A549 (cell line): ENCODE results near the gene LHB. TPM values are rescaled to one million over a fixed set of nuclear protein-coding genes. Genes with fewer than 3 reads are reported as not detected.

Experiments used
- ATAC-seq, 2 experiments: fragments of 200-7000 bp in 1 of 2; fragments of >200 bp in 1 of 2; cut with Nextera tagmentation in 1 of 2; cut with Tn5 transposase in 1 of 2; 3 replicates each; pipeline versions ENCODE4 v1.8.0 to v1.9.1; 2018 to 2020; ENCODE audit warnings: mild to moderate bottlenecking in 1 of 2, moderate library complexity in 1 of 2
- CTCF ChIA-PET: fragments of 300-600 bp; sonication (Branson Sonifier 250); formaldehyde crosslinking; extraction: SDS; loops from one replicate; lab custom pipeline; 2021; ENCODE audit warnings: antibody characterized with exemption, inconsistent platforms; lab: Yijun Ruan, JAX
- POLR2A ChIA-PET: fragments of 350-600 bp; formaldehyde crosslinking; extraction: SDS; loops from one replicate; lab custom pipeline; 2021; ENCODE audit warnings: antibody characterized with exemption, inconsistent platforms; lab: Yijun Ruan, JAX
- DNase-seq, 2 experiments: peaks; one replicate each; pipeline versions ENCODE4 v3.0.0 to v3.0.0-alpha.2; 2011 to 2016; ENCODE audit warnings: low read depth in 1 of 2, low spot score in 1 of 2
- FAIRE-seq: peaks from 2 replicates; lab custom pipeline; 2011; peaks lifted over from hg19 to GRCh38; lab: Jason Lieb, UNC
- H3K27ac ChIP-seq, 2 experiments: fragments of >200 bp; sonication (Bioruptor Twin); formaldehyde crosslinking; 3 replicates each; pipeline ENCODE4 v1.5.1; 2016 to 2017
- H3K4me1 ChIP-seq: fragments of >200 bp; sonication (Bioruptor Twin); formaldehyde crosslinking; 3 replicates; pipeline ENCODE4 v1.6.1; 2016
- H3K4me2 ChIP-seq: fragments of >200 bp; sonication (Bioruptor Twin); formaldehyde crosslinking; 3 replicates; pipeline ENCODE4 v1.6.1; 2016
- H3K4me3 ChIP-seq: fragments of >200 bp; sonication (Bioruptor Twin); formaldehyde crosslinking; 3 replicates; pipeline ENCODE4 v1.5.1; 2016
- H3K9me3 ChIP-seq: fragments of >200 bp; sonication (Bioruptor Twin); formaldehyde crosslinking; 3 replicates; pipeline ENCODE4 v1.6.1; 2016
- BHLHE40 ChIP-seq: IDR thresholded peaks from 2 replicates; pipeline ENCODE4 v1.6.1; 2012; ENCODE audit warnings: low read depth, low read length, inconsistent platforms
- CBX2 ChIP-seq: fragments of 200-600 bp; sonication (generic); IDR thresholded peaks from 2 replicates; pipeline ENCODE4 v1.6.1; 2016; ENCODE audit warnings: low read depth, mild to moderate bottlenecking, borderline replicate concordance
- CEBPB ChIP-seq, 2 experiments: fragments of >200 bp in 1 of 2; sonication (Bioruptor Twin) in 1 of 2; formaldehyde crosslinking in 1 of 2; IDR thresholded peaks; 2 replicates each; pipeline ENCODE4 v1.6.1; 2012 to 2016
- CHD4 ChIP-seq: fragments of 200-600 bp; sonication (generic); IDR thresholded peaks from 2 replicates; pipeline ENCODE4 v1.6.1; 2016; ENCODE audit warnings: antibody characterized with exemption, mild to moderate bottlenecking, borderline replicate concordance
- FOSL2 ChIP-seq, 2 experiments: fragments of 450-650 bp in 1 of 2; fragments of >200 bp in 1 of 2; sonication (Bioruptor Twin) in 1 of 2; formaldehyde crosslinking; IDR thresholded peaks; 2 replicates each; pipeline versions ENCODE4 v1.5.0 to v1.6.1; 2016 to 2020; ENCODE audit warnings: mild to moderate bottlenecking in 1 of 2, moderate library complexity in 1 of 2
- HEYL ChIP-seq: fragments of 250-450 bp; sonication (Bioruptor Pico); IDR thresholded peaks from 2 replicates; pipeline ENCODE4 v1.8.0; 2021; ENCODE audit warnings: mild to moderate bottlenecking, moderate library complexity
- HOXA7 ChIP-seq: fragments of 250-450 bp; sonication (Bioruptor Pico); IDR thresholded peaks from 2 replicates; pipeline ENCODE4 v1.5.0; 2020; ENCODE audit warnings: mild to moderate bottlenecking, moderate library complexity
- JUN ChIP-seq, 2 experiments: fragments of >200 bp; sonication (Bioruptor Twin); formaldehyde crosslinking; IDR thresholded peaks; 2 replicates in 1 of 2; 3 replicates in 1 of 2; pipeline ENCODE4 v1.6.1; 2016 to 2017
- MAZ ChIP-seq: fragments of 150-350 bp; IDR thresholded peaks from 2 replicates; pipeline ENCODE4 v1.6.1; 2014; ENCODE audit warnings: antibody characterized with exemption, low read depth, low read length, borderline replicate concordance
- NPAS2 ChIP-seq: fragments of 250-450 bp; sonication (Bioruptor Pico); IDR thresholded peaks from 2 replicates; pipeline ENCODE4 v1.8.0; 2022; ENCODE audit warnings: mild to moderate bottlenecking, moderate library complexity, borderline replicate concordance
- POLR2AphosphoS2 ChIP-seq: conservative IDR thresholded peaks from 2 replicates; pipeline ENCODE4 v1.6.1; 2012; ENCODE audit warnings: low read length, improper control_type of control experiment, inconsistent platforms
- RAD21 ChIP-seq, 2 experiments: fragments of >200 bp in 1 of 2; sonication (Bioruptor Twin) in 1 of 2; formaldehyde crosslinking in 1 of 2; IDR thresholded peaks in 1 of 2; conservative IDR thresholded peaks in 1 of 2; 2 replicates in 1 of 2; 3 replicates in 1 of 2; pipeline ENCODE4 v1.6.1; 2012 to 2018; ENCODE audit warnings: inconsistent platforms in 1 of 2
- RARB ChIP-seq: fragments of 250-450 bp; sonication (Bioruptor Pico); IDR thresholded peaks from 2 replicates; pipeline ENCODE4 v1.8.0; 2021; ENCODE audit warnings: mild to moderate bottlenecking, moderate library complexity
- REST ChIP-seq: fragments of 200-600 bp; sonication (generic); IDR thresholded peaks from 2 replicates; pipeline ENCODE4 v1.6.1; 2016; ENCODE audit warnings: antibody characterized with exemption, mild to moderate bottlenecking, moderate library complexity
- RNF2 ChIP-seq: fragments of 200-600 bp; sonication (generic); IDR thresholded peaks from 2 replicates; pipeline ENCODE4 v1.6.1; 2016; ENCODE audit warnings: low read depth, mild to moderate bottlenecking, antibody characterized with exemption, moderate library complexity, borderline replicate concordance
- TFCP2L1 ChIP-seq: fragments of 250-450 bp; sonication (Bioruptor Pico); IDR thresholded peaks from 2 replicates; pipeline ENCODE4 v1.5.0; 2021; ENCODE audit warnings: mild to moderate bottlenecking
- TP53 ChIP-seq: fragments of 250-450 bp; sonication (Bioruptor Pico); IDR thresholded peaks from 2 replicates; pipeline ENCODE4 v1.5.0; 2021; ENCODE audit warnings: mild to moderate bottlenecking, moderate library complexity
- ZC3H11A ChIP-seq: fragments of 450-650 bp; IDR thresholded peaks from 2 replicates; pipeline ENCODE4 v1.6.1; 2014; ENCODE audit warnings: antibody characterized with exemption, mild to moderate bottlenecking
- ZSCAN20 ChIP-seq: fragments of 250-450 bp; sonication (Bioruptor Pico); IDR thresholded peaks from 2 replicates; pipeline ENCODE4 v1.8.0; 2022; ENCODE audit warnings: mild to moderate bottlenecking, moderate library complexity
- WGBS: methylation state at CpG from one replicate; pipeline ENCODE4 v1.1.6; 2017; ENCODE audit errors: missing lambda C conversion rate; 5-methylcytosine and 5-hydroxymethylcytosine counted together
- polyA plus RNA-seq, 4 experiments: library from polyadenylated mRNA; depleted of rRNA in 3 of 4; stranded (reverse); fragments of >200 nt; fragmentation: RNase III in 1 of 4; extraction: RNeasy Plus Mini Kit Qiagen cat#74134 plus additional on column Dnase treatment in 1 of 4; gene quantifications; 2 replicates in 3 of 4; 3 replicates in 1 of 4; pipeline ENCODE4 v1.2.3, GENCODE V29; 2011 to 2017
- TF ChIP-seq, protein P1 (sequence below): fragments of >200 bp; sonication (Bioruptor Twin); formaldehyde crosslinking; IDR thresholded peaks from 3 replicates; pipeline ENCODE4 v1.5.1; 2016
- TF ChIP-seq, protein P2 (sequence below): fragments of >200 bp; sonication (Bioruptor Twin); formaldehyde crosslinking; IDR thresholded peaks from 3 replicates; pipeline ENCODE4 v1.6.1; 2016

LHB gene
- polyA plus RNA-seq, 2 of the 4 experiments (the other 2 are of a cell fraction) = 0.22 TPM; not detected in 1

DNA sequence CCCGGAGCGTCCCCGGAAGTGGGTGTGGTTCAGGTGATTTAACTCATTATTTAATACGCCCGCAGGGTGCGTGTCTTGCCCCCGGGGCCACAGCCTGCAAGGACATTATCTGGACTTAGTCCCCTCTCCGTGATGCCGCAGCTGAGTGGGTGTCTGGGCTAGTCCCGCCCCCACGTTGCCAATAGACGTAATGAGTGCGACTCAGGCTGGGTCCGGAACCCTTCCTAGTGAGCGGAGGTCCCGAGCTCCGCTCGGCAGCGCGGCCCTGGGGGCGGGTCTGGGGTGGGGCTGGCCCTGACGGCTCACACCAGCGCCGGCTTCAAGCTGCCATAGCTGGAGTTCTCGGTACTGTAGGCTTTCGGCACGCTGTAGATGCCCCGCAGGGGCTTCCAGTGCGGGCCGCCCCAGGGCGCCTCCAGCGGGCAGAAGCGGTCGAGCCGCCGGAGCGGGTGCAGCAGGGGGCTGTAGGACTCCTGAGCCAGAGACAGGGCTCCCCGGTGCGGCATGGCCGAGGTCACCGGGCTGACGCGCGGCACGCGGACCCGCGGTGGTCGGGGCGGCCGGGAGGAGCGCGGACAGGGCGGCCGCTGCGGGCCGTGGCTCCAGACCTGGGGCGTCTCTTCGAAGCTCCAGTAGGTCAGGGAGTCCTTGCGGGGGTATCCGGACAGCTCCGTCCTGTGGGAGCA, 918 bp upstream of the LHB start:
- TF ChIP-seq JUN (IDR thresholded peaks at IDR 0.05) (peak in 1 of 2 experiments; percentile 30; a peak in 1 of 5 replicates), NPAS2 (CRISPR knock-in tag) (no peak), RAD21 (conservative IDR thresholded peaks at IDR 0.05 in 1 of 2, IDR thresholded peaks at IDR 0.05 in 1 of 2) (no peak), MAZ (no peak), FOSL2 (IDR thresholded peaks at IDR 0.05) (no peak), FOSL2 (CRISPR knock-in tag; IDR thresholded peaks at IDR 0.05) (no peak), TP53 (no peak), ZSCAN20 (no peak), CEBPB (IDR thresholded peaks at IDR 0.05) (no peak), CBX2 (no peak), TFCP2L1 (no peak), POLR2AphosphoS2 (no peak), REST (no peak)
- TF ChIP-seq, protein P1, sequence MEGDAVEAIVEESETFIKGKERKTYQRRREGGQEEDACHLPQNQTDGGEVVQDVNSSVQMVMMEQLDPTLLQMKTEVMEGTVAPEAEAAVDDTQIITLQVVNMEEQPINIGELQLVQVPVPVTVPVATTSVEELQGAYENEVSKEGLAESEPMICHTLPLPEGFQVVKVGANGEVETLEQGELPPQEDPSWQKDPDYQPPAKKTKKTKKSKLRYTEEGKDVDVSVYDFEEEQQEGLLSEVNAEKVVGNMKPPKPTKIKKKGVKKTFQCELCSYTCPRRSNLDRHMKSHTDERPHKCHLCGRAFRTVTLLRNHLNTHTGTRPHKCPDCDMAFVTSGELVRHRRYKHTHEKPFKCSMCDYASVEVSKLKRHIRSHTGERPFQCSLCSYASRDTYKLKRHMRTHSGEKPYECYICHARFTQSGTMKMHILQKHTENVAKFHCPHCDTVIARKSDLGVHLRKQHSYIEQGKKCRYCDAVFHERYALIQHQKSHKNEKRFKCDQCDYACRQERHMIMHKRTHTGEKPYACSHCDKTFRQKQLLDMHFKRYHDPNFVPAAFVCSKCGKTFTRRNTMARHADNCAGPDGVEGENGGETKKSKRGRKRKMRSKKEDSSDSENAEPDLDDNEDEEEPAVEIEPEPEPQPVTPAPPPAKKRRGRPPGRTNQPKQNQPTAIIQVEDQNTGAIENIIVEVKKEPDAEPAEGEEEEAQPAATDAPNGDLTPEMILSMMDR = peak; percentile 33
- TF ChIP-seq, protein P2, sequence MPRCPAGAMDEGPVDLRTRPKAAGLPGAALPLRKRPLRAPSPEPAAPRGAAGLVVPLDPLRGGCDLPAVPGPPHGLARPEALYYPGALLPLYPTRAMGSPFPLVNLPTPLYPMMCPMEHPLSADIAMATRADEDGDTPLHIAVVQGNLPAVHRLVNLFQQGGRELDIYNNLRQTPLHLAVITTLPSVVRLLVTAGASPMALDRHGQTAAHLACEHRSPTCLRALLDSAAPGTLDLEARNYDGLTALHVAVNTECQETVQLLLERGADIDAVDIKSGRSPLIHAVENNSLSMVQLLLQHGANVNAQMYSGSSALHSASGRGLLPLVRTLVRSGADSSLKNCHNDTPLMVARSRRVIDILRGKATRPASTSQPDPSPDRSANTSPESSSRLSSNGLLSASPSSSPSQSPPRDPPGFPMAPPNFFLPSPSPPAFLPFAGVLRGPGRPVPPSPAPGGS = no peak
- TF ChIP-seq, all 56 proteins: peak for 2

DNA sequence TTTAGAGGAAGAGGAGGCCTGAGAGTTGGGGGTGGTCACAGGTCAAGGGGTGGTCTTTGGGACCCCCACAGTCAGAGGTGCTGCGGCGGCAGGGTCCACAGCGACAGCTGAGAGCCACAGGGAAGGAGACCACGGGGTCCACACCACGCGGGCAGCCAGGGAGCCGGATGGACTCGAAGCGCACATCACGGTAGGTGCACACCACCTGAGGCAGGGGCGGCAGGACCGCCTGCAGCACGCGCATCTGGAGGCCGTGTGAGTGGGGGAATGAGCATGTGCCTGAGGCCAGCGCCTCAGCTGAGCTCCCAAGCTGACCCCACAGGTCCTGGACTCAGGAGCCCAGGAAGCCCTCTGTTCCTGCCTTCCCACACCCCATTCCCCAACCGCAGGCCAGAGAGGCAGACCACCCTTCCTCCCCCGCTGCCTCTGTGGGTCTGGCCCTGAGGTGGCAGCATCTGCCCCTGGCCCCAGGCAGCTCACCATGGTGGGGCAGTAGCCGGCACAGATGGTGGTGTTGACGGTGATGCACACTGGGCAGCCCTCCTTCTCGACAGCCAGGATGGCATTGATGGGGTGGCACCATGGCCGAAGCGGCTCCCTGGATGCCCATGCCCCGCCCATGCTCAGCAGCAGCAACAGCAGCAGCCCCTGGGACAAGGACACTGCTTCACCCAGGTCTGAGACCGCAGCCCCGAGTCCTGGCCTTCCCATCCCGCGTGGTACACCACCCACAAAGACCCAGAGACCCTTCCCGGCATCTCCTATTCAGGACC, 638 bp downstream of the LHB start:
- Histone ChIP-seq H3K4me3 (no peak overlapping the region), H3K4me1 (peaks cover 14% of the 10 kb centered on the region; the same call in 2 of the 3 replicates), H3K9me3 (no peaks in the 10 kb centered on the region), H3K27ac (no peak overlapping the region), H3K4me2 (no peak overlapping the region)
- POLR2A ChIA-PET = no interaction called here
- ATAC-seq (no peak), FAIRE-seq (no peak), DNase-seq (no peak)
- WGBS = 95% methylated on average over 23 of the region's 29 CpGs
- CTCF ChIA-PET = interaction anchor here (1.5 to 21.8 kb wide), 3 partner anchors 10 to 40 kb away, joined by 6 to 408 read pairs (median 8); partner anchors contain the start of genes GYS1 and RUVBL2
- TF ChIP-seq RNF2 (no peak), BHLHE40 (no peak), MAZ (no peak), TFCP2L1 (no peak), HEYL (CRISPR knock-in tag) (no peak), ZC3H11A (no peak), HOXA7 (CRISPR knock-in tag) (no peak), RARB (CRISPR knock-in tag) (no peak), CHD4 (no peak), RAD21 (conservative IDR thresholded peaks at IDR 0.05 in 1 of 2, IDR thresholded peaks at IDR 0.05 in 1 of 2) (no peak)

More for the DNA sequence above, 918 bp upstream of the LHB start:
- Histone ChIP-seq H3K4me1 (peaks cover 14% of the 10 kb centered on the region; the same call in 2 of the 3 replicates), H3K9me3 (no peaks in the 10 kb centered on the region), H3K4me2 (peak overlapping the region; percentile 67), H3K27ac (peak overlapping the region in 1 of 2 experiments; percentile 36; a peak in 1 of 6 replicates), H3K4me3 (peak overlapping the region; percentile 21; the same call in 1 of the 3 replicates)
- peak; percentile 27 to 66 for ATAC-seq
- CTCF ChIA-PET = interaction anchor here (0.9 to 21.8 kb wide), 12 partner anchors 9 to 230 kb away, joined by 3 to 408 read pairs (median 6); partner anchors contain the start of genes GYS1, KCNA7 and RUVBL2
- POLR2A ChIA-PET = interaction anchor here (1.8 kb wide), 1 partner anchor 24 kb away, joined by 16 read pairs; the partner anchor contains the start of genes GYS1 and RUVBL2
- 59% methylated on average over 28 of the region's 62 CpGs for WGBS
- no peak for FAIRE-seq
- peak in 1 of 2 experiments; percentile 52 for DNase-seq
